Measurements from ENCODE around the gene GCHFR.
A peak's percentile ranks its signal among the peaks of the same experiment; 100 is the strongest.

The GCHFR gene

DNA sequence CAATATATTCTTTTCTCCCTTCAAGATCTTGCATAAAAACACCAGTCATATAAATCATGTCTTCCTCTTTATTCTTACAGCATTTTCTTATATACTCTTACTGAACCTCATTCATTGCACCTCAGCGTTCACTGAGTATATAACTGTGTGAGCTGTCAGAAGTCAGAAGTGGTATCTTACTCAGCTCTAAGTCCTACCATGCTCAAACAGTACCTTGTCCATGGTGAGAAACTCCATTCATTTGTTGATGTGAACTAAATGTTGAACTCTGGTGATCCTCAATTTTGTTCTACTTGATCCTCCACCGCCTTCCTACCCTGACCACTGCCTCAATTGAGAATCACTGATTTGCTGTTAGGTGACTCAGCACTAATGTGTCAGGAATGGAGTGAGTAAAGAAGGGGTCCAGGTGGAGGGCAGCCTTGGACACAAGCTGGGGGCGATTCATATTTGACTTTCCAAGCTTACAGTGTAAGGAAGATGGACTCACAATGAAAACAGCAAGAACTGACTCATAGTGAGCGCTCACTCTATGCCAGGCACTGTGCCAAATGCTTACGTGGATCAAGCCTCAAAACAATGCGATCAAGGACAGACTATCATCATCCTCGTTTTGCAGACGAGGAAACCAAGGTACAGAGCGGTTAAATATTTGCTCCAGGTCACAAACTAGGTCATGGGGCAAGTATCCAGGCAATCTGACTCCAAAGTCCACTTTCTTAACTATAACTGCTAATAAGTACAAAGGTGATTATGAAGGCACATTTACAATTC is 29.5 kb downstream of the GCHFR start:
- H3K36me3 ChIP-seq (ENCODE audit: control insufficient read depth in 4 of 4, insufficient read depth in 4 of 4, low read length in 3 of 4): peaks cover 0 to 10% (median 5%) of the 10 kb centered on the region in 4 experiments
- 91% methylated on average over 7 of the region's 9 CpGs for WGBS (ENCODE audit: insufficient coverage)
- H3K4me1 ChIP-seq (ENCODE audit: control extremely low read depth in 1 of 4, control insufficient read depth in 4 of 4, insufficient read depth in 4 of 4, low read length in 3 of 4): peaks cover 8 to 39% (median 25%) of the 10 kb centered on the region in 4 experiments
- H3K4me3 ChIP-seq (ENCODE audit: control insufficient read depth in 1 of 7, extremely low read depth in 1 of 7, insufficient read depth in 4 of 7, low read depth in 2 of 7, low read length in 6 of 7): no peak overlapping the region
- CTCF ChIA-PET: interaction anchor here (0.5 to 2.4 kb wide), 4 partner anchors 11 to 90 kb away, joined by 3 to 7 read pairs (median 3); no protein-coding TSS in a partner anchor
- H3K27me3 ChIP-seq (replicated peaks in 2 of 5; ENCODE audit: control insufficient read depth in 4 of 5, insufficient read depth in 5 of 5, low read length in 4 of 5): no peaks in the 10 kb centered on the region
- no peaks in the 10 kb centered on the region for H3K9me3 ChIP-seq (ENCODE audit: control extremely low read depth in 1 of 5, control insufficient read depth in 4 of 5, insufficient read depth in 2 of 5, low read depth in 1 of 5, low read length in 4 of 5)
- POLR2A ChIA-PET: no interaction called here
- no peak overlapping the region for H3K27ac ChIP-seq (ENCODE audit: insufficient read depth in 1 of 2, low read depth in 1 of 2, low read length in 2 of 2, poor library complexity in 1 of 2, severe bottlenecking in 2 of 2)
- DNase-seq: peak in 2 of 3 donors; percentile 29 to 36

DNA sequence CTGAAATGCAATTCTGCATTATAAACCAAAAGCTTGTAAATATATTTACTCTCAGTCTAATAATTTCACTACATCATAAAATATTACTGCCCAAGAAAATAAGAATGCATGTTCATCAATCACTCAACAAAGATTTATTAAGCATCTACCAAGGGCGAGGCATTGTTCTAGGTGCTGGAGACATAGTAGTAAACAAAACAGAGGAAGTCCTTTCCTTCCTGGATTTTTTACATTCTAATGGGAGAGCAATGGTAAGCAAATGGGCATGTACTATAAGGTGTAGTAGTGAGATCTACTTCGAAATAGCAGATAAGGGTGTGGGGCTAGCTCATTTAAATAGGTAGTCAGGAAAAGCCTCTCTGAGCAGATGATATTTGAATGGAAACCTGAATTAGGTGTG is 32.2 kb downstream of the GCHFR start:
- H3K4me3 ChIP-seq (ENCODE audit: control insufficient read depth in 1 of 7, extremely low read depth in 1 of 7, insufficient read depth in 4 of 7, low read depth in 2 of 7, low read length in 6 of 7): peak overlapping the region in 1 of 7 experiments; percentile 5
- no peaks in the 10 kb centered on the region for H3K9me3 ChIP-seq (ENCODE audit: control extremely low read depth in 1 of 5, control insufficient read depth in 4 of 5, insufficient read depth in 2 of 5, low read depth in 1 of 5, low read length in 4 of 5)
- H3K27ac ChIP-seq (ENCODE audit: insufficient read depth in 1 of 2, low read depth in 1 of 2, low read length in 2 of 2, poor library complexity in 1 of 2, severe bottlenecking in 2 of 2): peak overlapping the region in 1 of 2 experiments; percentile 25
- CTCF ChIA-PET: interaction anchor here (1.1 to 2.1 kb wide), 3 partner anchors 14 to 95 kb away, joined by 3 to 7 read pairs (median 5); no protein-coding TSS in a partner anchor
- 80% methylated on average over 2 of the region's 2 CpGs for WGBS (ENCODE audit: insufficient coverage)
- H3K27me3 ChIP-seq (replicated peaks in 2 of 5; ENCODE audit: control insufficient read depth in 4 of 5, insufficient read depth in 5 of 5, low read length in 4 of 5): no peaks in the 10 kb centered on the region
- POLR2A ChIA-PET: no interaction called here
- H3K4me1 ChIP-seq (ENCODE audit: control extremely low read depth in 1 of 4, control insufficient read depth in 4 of 4, insufficient read depth in 4 of 4, low read length in 3 of 4): peaks cover 8 to 25% (median 22%) of the 10 kb centered on the region in 4 experiments
- no peak for DNase-seq
- peaks cover 0 to 10% (median 4%) of the 10 kb centered on the region in 4 experiments for H3K36me3 ChIP-seq (ENCODE audit: control insufficient read depth in 4 of 4, insufficient read depth in 4 of 4, low read length in 3 of 4)

DNA sequence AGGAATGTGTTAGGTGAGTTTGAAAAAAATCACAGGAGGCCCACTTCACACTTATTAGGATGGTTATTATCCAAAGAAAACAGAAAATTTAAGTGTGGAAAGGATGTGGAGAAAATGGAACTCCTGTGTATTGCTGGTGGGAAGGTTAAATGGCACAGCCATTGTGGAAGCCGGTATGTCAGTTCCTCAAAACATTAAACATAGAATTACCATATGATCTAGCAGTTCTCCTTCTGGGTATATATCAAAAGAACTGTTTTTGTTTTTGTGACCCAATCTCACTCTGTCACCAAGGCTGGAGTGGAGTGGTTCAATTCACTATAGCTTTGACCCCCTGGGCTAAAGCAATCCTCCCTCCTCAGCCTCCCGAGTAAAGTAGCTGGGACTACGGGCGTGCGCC is 32.6 kb downstream of the GCHFR start:
- POLR2A ChIA-PET: interaction anchor here (0.8 to 0.9 kb wide), 2 partner anchors 8 to 11 kb away, joined by 3 read pairs; partner anchors contain the start of genes DNAJC17 and ZFYVE19

GRCh38 chr15:40799523-40799922 is 35.7 kb downstream of the GCHFR start:
- Histone ChIP-seq H3K4me1 (ENCODE audit: control extremely low read depth in 1 of 4, control insufficient read depth in 4 of 4, insufficient read depth in 4 of 4, low read length in 3 of 4) (peaks cover 8 to 21% (median 20%) of the 10 kb centered on the region in 4 experiments), H3K9me3 (ENCODE audit: control extremely low read depth in 1 of 5, control insufficient read depth in 4 of 5, insufficient read depth in 2 of 5, low read depth in 1 of 5, low read length in 4 of 5) (no peaks in the 10 kb centered on the region), H3K36me3 (ENCODE audit: control insufficient read depth in 4 of 4, insufficient read depth in 4 of 4, low read length in 3 of 4) (peaks cover 0 to 3% (median 1%) of the 10 kb centered on the region in 4 experiments), H3K4me3 (ENCODE audit: control insufficient read depth in 1 of 7, extremely low read depth in 1 of 7, insufficient read depth in 4 of 7, low read depth in 2 of 7, low read length in 6 of 7) (no peak overlapping the region), H3K27ac (ENCODE audit: insufficient read depth in 1 of 2, low read depth in 1 of 2, low read length in 2 of 2, poor library complexity in 1 of 2, severe bottlenecking in 2 of 2) (no peak overlapping the region), H3K27me3 (replicated peaks in 2 of 5; ENCODE audit: control insufficient read depth in 4 of 5, insufficient read depth in 5 of 5, low read length in 4 of 5) (no peaks in the 10 kb centered on the region)
- ChIA-PET POLR2A (no interaction called here), CTCF (interaction anchor here (3.1 kb wide), 1 partner anchor 14 kb away, joined by 8 read pairs; no protein-coding TSS in a partner anchor)
- no peak for DNase-seq
- 100% methylated on average over 1 of the region's 3 CpGs for WGBS (ENCODE audit: insufficient coverage)

More for the DNA sequence above, 32.6 kb downstream of the GCHFR start:
- Histone ChIP-seq H3K27ac (ENCODE audit: insufficient read depth in 1 of 2, low read depth in 1 of 2, low read length in 2 of 2, poor library complexity in 1 of 2, severe bottlenecking in 2 of 2) (peak overlapping the region in 1 of 2 experiments; percentile 25), H3K4me3 (ENCODE audit: control insufficient read depth in 1 of 7, extremely low read depth in 1 of 7, insufficient read depth in 4 of 7, low read depth in 2 of 7, low read length in 6 of 7) (peak overlapping the region in 1 of 7 experiments; percentile 5), H3K27me3 (replicated peaks in 2 of 5; ENCODE audit: control insufficient read depth in 4 of 5, insufficient read depth in 5 of 5, low read length in 4 of 5) (no peaks in the 10 kb centered on the region), H3K9me3 (ENCODE audit: control extremely low read depth in 1 of 5, control insufficient read depth in 4 of 5, insufficient read depth in 2 of 5, low read depth in 1 of 5, low read length in 4 of 5) (no peaks in the 10 kb centered on the region), H3K4me1 (ENCODE audit: control extremely low read depth in 1 of 4, control insufficient read depth in 4 of 4, insufficient read depth in 4 of 4, low read length in 3 of 4) (peaks cover 8 to 25% (median 22%) of the 10 kb centered on the region in 4 experiments), H3K36me3 (ENCODE audit: control insufficient read depth in 4 of 4, insufficient read depth in 4 of 4, low read length in 3 of 4) (peaks cover 0 to 12% (median 4%) of the 10 kb centered on the region in 4 experiments)
- CTCF ChIA-PET: interaction anchor here (0.6 to 2.0 kb wide), 3 partner anchors 61 to 104 kb away, joined by 3 to 7 read pairs (median 3); no protein-coding TSS in a partner anchor
- peak in 2 of 3 donors; percentile 31 to 40 for DNase-seq
- WGBS (ENCODE audit: insufficient coverage): 97% methylated on average over 4 of the region's 5 CpGs

GRCh38 chr15:40803076-40803475 is 39.2 kb downstream of the GCHFR start:
- ChIA-PET POLR2A (no interaction called here), CTCF (interaction anchor here (1.3 to 2.0 kb wide), 2 partner anchors 14 to 21 kb away, joined by 4 to 6 read pairs; no protein-coding TSS in a partner anchor)

DNA sequence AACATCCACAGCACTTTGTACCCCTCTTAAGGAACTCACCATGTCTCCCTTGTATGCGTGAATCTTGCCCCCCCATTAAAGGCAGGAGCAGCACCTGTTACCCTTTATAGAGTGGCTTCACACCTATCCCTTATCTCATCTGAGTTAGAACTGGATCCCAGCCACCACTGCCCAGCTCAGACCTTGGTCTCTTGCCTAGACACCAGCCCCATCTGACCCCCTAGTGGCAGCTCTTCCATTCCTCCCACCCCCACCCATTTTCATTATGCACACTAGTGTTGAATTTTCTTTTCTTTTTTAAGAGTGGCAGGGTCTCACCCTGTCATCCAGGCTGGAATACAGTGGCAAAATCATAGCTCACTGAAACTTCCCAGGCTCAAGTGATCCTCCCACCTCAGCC is 39.8 kb downstream of the GCHFR start:
- no peak for DNase-seq
- peaks cover 0 to 3% (median 1%) of the 10 kb centered on the region in 4 experiments for H3K36me3 ChIP-seq (ENCODE audit: control insufficient read depth in 4 of 4, insufficient read depth in 4 of 4, low read length in 3 of 4)
- H3K9me3 ChIP-seq (ENCODE audit: control extremely low read depth in 1 of 5, control insufficient read depth in 4 of 5, insufficient read depth in 2 of 5, low read depth in 1 of 5, low read length in 4 of 5): no peaks in the 10 kb centered on the region
- no peak overlapping the region for H3K27ac ChIP-seq (ENCODE audit: insufficient read depth in 1 of 2, low read depth in 1 of 2, low read length in 2 of 2, poor library complexity in 1 of 2, severe bottlenecking in 2 of 2)
- 100% methylated on average over 1 of the region's 1 CpG for WGBS (ENCODE audit: insufficient coverage)
- ChIA-PET POLR2A (interaction anchor here (0.7 kb wide), 1 partner anchor 15 kb away, joined by 8 read pairs; no protein-coding TSS in a partner anchor), CTCF (interaction anchor here (0.6 to 2.0 kb wide), 3 partner anchors 11 to 21 kb away, joined by 3 to 6 read pairs (median 4); no protein-coding TSS in a partner anchor)
- H3K27me3 ChIP-seq (replicated peaks in 2 of 5; ENCODE audit: control insufficient read depth in 4 of 5, insufficient read depth in 5 of 5, low read length in 4 of 5): no peaks in the 10 kb centered on the region
- peaks cover 5 to 21% (median 18%) of the 10 kb centered on the region in 4 experiments for H3K4me1 ChIP-seq (ENCODE audit: control extremely low read depth in 1 of 4, control insufficient read depth in 4 of 4, insufficient read depth in 4 of 4, low read length in 3 of 4)
- H3K4me3 ChIP-seq (ENCODE audit: control insufficient read depth in 1 of 7, extremely low read depth in 1 of 7, insufficient read depth in 4 of 7, low read depth in 2 of 7, low read length in 6 of 7): no peak overlapping the region

More at GRCh38 chr15:40803076-40803475, 39.2 kb downstream of the GCHFR start:
- no peaks in the 10 kb centered on the region for H3K9me3 ChIP-seq (ENCODE audit: control extremely low read depth in 1 of 5, control insufficient read depth in 4 of 5, insufficient read depth in 2 of 5, low read depth in 1 of 5, low read length in 4 of 5)
- H3K4me1 ChIP-seq (ENCODE audit: control extremely low read depth in 1 of 4, control insufficient read depth in 4 of 4, insufficient read depth in 4 of 4, low read length in 3 of 4): peaks cover 5 to 15% (median 11%) of the 10 kb centered on the region in 4 experiments
- 100% methylated on average over 1 of the region's 2 CpGs for WGBS (ENCODE audit: insufficient coverage)
- peaks cover 0 to 3% (median 1%) of the 10 kb centered on the region in 4 experiments for H3K36me3 ChIP-seq (ENCODE audit: control insufficient read depth in 4 of 4, insufficient read depth in 4 of 4, low read length in 3 of 4)
- H3K27ac ChIP-seq (ENCODE audit: insufficient read depth in 1 of 2, low read depth in 1 of 2, low read length in 2 of 2, poor library complexity in 1 of 2, severe bottlenecking in 2 of 2): no peak overlapping the region
- DNase-seq: no peak
- H3K27me3 ChIP-seq (replicated peaks in 2 of 5; ENCODE audit: control insufficient read depth in 4 of 5, insufficient read depth in 5 of 5, low read length in 4 of 5): no peaks in the 10 kb centered on the region
- no peak overlapping the region for H3K4me3 ChIP-seq (ENCODE audit: control insufficient read depth in 1 of 7, extremely low read depth in 1 of 7, insufficient read depth in 4 of 7, low read depth in 2 of 7, low read length in 6 of 7)

Data from common myeloid progenitor, CD34-positive (primary cell).